HG03565 (cell line): ENCODE measurements around the gene C2orf92.

Experiments
- ATAC-seq: cut with Tn5 transposase; IDR thresholded peaks from one replicate; pipeline ENCODE4 v1.9.1; 2021; ENCODE audit warnings: mild to moderate bottlenecking, moderate library complexity; ENCODE audit not compliant: unreplicated experiment

C2orf92 gene

GRCh38 chr2:97712693-97713295, 43.3 kb downstream of the C2orf92 start:
- no peak for ATAC-seq

- no peak for ATAC-seq
These were observed 44.0 kb downstream of the C2orf92 start, which contains the start of gene ZAP70 for GRCh38 chr2:97713296-97714083. TSS of gene ZAP70 (plus strand) at chr2:97713576. CDS start at chr2:97724037, 10,461 bp downstream.

DNA sequence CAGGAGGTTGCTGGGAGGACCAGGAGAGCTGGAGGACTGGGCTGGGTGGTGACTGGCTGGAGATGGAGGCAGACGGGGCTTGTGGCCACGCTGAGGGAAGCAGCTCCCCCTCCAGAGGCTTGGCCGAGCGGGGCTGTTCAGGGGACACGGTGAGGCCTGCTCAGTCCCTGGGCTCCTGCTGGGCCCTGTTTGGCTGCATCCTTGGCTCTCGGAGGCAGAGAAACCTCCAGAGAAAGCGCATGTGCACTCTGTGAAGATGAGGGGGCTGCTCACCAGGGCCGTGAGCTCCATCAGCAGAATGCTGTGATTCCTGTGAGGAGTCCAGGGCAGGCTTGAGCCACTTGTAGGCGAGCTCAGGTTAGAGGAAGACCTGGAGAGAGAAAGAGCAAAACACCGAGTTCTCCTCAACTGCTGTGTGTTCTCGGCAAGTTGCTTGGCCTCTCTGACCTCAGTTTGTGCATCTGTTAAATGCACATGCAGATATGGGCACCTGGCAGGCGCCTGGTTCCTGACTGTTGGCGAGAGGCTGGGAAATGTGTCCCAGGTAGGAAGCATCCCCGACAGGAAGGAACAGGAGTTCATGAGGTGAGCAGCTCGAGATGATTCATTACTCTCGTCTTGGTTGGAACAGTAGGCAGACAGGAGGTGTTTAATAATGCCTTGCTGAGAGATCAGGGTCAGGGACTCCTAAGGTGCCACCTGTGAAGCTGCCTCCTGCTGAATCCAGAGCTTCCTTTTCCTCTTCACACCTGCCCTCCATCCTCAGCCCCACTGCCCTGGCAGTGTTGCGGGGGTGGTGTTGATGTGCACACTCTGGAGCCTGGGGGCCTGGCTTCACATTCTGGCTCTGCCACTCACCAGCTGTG, 44.8 kb downstream of the C2orf92 start:
- no peak for ATAC-seq

GRCh38 chr2:97714950-97715652, 45.6 kb downstream of the C2orf92 start:
- no peak for ATAC-seq

DNA sequence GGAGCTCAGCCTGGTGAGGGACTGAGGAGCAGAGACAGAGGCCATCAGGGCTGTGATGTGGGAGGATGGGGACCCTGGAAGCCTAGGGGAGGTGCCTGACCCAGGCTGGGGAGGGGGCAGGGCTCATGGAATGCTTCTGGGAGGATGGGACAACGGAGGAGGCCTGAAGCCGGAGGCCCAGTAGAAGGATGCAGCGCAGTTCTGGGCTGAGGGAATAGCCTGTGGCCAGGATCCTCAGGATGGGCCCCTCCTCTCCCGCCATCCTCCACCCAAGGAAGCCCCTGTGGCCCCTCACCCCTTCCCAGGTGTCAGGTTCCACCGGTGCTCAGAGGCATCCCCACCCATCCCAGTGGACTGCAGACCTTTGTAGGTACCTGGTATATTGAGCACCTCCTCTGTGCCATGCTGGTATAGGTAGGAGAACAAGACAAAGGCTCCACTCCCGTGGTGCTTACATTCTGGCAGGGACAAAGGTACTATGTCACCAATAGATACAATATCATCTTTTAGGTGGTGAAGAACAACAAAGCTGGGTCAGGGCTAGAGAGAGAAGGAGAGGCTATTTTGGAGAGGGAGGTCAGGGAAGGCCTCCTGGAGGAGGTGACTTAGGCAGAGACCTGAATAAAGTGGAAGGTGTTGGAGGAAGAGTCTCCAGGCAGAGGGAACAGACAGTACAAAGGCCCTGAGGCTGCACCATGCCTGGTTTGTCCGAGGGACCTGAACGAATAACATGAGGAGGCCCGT, 46.6 kb downstream of the C2orf92 start:
- ATAC-seq = no peak

- no peak for ATAC-seq
These were observed 47.4 kb downstream of the C2orf92 start for GRCh38 chr2:97716695-97717612.

DNA sequence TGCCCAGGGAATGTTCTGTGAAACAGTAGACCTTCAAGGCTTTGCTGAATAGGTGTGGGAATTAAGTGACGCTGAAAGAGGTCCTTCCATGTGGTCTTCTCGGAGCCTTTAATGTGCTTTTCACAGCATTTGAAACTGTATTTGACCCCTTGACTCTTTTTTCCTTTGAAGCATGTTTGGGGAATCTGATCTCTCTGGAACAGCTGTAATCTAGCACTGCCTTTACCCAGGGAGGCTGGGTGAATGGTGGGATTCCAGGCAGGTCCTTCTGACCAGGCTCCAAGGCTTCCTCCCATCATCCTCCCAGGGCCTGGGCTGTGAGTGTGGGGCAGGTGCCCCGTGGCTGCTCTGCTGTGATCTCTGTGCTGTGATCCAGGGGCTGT, 48.1 kb downstream of the C2orf92 start:
- ATAC-seq = no peak

DNA sequence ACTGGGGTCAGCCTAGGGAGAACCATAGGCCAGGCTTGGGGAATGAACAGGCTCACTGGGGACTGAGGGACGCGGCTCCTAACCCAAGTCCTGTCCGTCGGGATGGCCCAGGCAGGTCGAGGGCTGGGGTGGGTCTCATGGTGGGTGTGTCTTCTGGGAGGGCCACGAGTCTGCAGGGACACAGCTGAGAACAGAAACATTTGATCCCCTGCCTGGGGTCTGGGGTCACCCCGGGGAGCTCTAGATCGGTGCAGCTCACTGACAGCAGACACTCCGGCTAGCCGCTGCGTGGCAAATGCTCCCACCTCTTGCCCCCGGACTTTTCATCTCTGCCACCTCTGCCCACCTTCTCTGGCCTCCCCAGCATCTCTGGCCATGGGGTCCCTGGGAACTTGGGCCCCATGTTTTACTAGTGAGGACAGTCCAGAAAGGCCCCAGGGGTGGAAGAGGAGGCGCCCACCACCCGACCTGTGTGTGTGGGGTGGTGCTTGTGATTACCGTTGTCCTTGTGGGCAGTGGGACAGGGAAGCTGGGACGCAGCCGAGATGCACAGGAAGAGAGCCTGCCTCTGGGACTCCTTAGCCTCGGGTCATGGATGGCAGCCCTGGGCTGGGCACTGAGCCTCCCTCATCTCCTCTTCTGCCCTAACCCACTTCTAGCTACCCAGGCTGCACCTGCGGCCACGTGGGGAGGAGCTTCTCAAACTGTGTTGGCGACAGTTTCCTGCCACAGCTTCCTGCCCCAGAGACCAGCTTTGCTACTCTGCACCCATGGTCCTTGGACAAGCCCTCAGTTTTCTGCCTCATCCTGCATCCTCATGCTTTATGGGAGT, 48.8 kb downstream of the C2orf92 start:
- no peak for ATAC-seq

GRCh38 chr2:97718942-97719341, 49.4 kb downstream of the C2orf92 start:
- ATAC-seq = no peak

DNA sequence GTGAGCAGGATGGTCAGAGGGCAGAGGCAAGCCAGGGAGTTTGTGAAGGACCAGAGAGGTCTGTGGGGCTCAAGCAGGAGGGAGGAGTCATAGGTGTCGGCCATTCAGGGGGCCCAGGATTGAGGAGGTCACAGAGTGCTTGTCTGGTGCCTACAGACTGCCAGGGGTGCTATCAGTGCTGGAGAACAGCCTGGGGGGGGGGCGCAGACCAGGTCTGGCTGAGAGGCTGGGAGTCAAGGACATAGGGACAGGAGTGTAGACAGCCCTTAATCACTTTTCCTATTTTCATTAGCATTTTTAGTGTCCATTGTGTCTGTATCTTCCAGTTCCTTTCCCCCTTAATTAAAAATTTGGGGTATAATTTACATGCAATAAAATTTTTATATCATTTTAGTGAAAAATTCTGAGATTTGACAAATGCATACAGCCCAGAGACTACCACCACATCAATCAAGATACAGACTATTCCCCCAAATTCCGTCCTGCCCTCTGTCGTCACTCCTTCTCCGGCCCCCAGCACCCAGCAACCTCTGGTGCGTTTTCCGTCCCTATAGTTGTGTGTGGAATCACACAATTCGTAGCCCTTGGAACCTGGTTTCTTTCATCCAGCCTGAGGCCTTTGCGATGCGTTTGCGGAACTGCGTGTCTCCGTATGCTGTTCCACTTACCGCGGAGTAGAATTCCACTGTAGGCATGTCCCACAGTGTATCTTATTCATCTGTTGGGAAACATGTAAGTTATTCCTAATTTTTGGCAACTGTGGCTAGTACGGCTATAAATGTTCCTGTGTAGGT, 50.0 kb downstream of the C2orf92 start:
- no peak for ATAC-seq

DNA sequence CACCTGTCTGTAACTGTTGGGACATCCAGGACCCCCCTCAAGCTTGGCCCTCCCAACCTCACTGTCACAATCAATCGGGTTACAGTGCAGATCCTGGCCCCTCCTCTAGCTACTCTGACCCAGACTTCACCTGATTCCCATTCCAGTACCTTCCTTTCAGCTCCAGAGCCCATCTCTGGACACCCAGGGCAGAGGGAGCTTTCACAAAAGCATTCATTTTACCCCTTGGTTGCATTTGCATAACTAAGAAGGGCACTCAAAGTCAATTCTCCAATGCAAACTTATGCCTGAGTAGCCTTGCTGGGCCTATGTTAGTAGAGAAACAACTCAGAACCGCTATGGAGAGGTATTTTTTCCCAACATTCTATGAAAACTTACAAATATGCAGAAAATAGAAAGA, 51.2 kb downstream of the C2orf92 start:
- no peak for ATAC-seq

GRCh38 chr2:97722227-97722626, 52.7 kb downstream of the C2orf92 start:
- ATAC-seq = no peak

- no peak for ATAC-seq
These were observed 53.9 kb downstream of the C2orf92 start for GRCh38 chr2:97723156-97724072.

DNA sequence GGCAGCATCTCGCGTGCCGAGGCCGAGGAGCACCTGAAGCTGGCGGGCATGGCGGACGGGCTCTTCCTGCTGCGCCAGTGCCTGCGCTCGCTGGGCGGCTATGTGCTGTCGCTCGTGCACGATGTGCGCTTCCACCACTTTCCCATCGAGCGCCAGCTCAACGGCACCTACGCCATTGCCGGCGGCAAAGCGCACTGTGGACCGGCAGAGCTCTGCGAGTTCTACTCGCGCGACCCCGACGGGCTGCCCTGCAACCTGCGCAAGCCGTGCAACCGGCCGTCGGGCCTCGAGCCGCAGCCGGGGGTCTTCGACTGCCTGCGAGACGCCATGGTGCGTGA, 54.5 kb downstream of the C2orf92 start:
- no peak for ATAC-seq

GRCh38 chr2:97724501-97724900, 55.0 kb downstream of the C2orf92 start:
- ATAC-seq = no peak

DNA sequence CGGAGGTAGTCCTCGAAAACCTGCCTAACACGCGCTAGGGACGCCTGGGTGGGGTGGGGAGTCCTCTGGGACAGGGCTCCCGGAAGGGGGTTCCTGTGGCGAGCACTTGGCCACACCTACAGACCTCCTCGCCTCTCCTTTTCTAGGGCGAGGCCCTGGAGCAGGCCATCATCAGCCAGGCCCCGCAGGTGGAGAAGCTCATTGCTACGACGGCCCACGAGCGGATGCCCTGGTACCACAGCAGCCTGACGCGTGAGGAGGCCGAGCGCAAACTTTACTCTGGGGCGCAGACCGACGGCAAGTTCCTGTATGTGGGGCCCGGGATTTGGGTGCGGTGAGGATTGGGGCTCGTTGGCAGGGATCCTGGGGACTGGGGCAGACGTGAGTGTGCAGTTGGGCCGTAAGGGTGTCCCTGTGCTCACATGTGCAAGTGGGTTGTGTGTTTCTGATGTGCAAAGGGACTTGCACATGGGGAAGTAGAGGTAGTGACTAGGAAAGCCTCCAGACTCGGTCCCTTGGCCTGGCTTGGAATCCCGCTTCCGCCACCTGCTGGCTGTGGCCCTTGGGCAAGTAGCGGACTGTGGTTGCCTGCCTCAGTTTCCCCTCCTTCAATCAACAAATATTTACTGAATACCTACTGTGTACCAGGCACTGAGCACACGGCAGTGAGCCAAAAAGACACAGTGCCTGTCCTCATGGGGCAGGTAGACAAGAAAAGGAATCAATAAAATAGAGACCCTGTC, 55.6 kb downstream of the C2orf92 start:
- no peak for ATAC-seq
